Measurements from ENCODE around the gene JMY.
"Not testable (repeated sequence)": the region's sequence is repeated elsewhere in the genome, so short reads cannot be mapped to it uniquely, and the experiment has no call there.

The JMY gene

GRCh38 chr5:79236970-79237739 lies 1.2 kb downstream of the JMY start:
- FAIRE-seq: no peak

GRCh38 chr5:79237740-79238560 lies 2.0 kb downstream of the JMY start:
- no peak for FAIRE-seq

GRCh38 chr5:79240561-79240960 lies 4.6 kb downstream of the JMY start:
- FAIRE-seq: no peak

GRCh38 chr5:79241535-79241979 lies 5.6 kb downstream of the JMY start:
- no peak for FAIRE-seq

- FAIRE-seq: no peak
These were observed 6.5 kb downstream of the JMY start for GRCh38 chr5:79242242-79243039.

- FAIRE-seq: no peak
These were observed 7.3 kb downstream of the JMY start for GRCh38 chr5:79243224-79243623.

GRCh38 chr5:79254067-79254466 lies 18.1 kb downstream of the JMY start:
- FAIRE-seq: not testable (repeated sequence)

- no peak for FAIRE-seq
These were observed 20.0 kb downstream of the JMY start for GRCh38 chr5:79255786-79256557.

- FAIRE-seq: no peak
These were observed 20.6 kb downstream of the JMY start for GRCh38 chr5:79256563-79256962.

- no peak for FAIRE-seq
These were observed 21.4 kb downstream of the JMY start for GRCh38 chr5:79257314-79257713.

- FAIRE-seq: no peak
These were observed 22.9 kb downstream of the JMY start for GRCh38 chr5:79258801-79259200.

GRCh38 chr5:79259383-79259782 lies 23.5 kb downstream of the JMY start:
- FAIRE-seq: no peak

GRCh38 chr5:79259810-79260209 lies 23.9 kb downstream of the JMY start:
- FAIRE-seq: no peak

- no peak for FAIRE-seq
These were observed 26.0 kb downstream of the JMY start for GRCh38 chr5:79261897-79262296.

- FAIRE-seq: no peak
These were observed 27.4 kb downstream of the JMY start for GRCh38 chr5:79263290-79263689.

GRCh38 chr5:79267180-79267579 lies 31.2 kb downstream of the JMY start:
- FAIRE-seq: no peak

- no peak for FAIRE-seq
These were observed 33.8 kb downstream of the JMY start for GRCh38 chr5:79269733-79270166.

GRCh38 chr5:79273341-79273740 lies 37.4 kb downstream of the JMY start:
- no peak for FAIRE-seq

GRCh38 chr5:79284846-79285245 lies 48.9 kb downstream of the JMY start:
- no peak for FAIRE-seq

GRCh38 chr5:79285285-79285684 lies 49.4 kb downstream of the JMY start:
- FAIRE-seq: no peak

GRCh38 chr5:79285833-79286232 lies 49.9 kb downstream of the JMY start:
- FAIRE-seq: no peak

- FAIRE-seq: no peak
These were observed 51.4 kb downstream of the JMY start for GRCh38 chr5:79287380-79287779.

Data from colon (tissue), 2 donors.